Activated T-cell treated with anti-CD3 and anti-CD28 coated beads, Interleukin-2, amount 50 U/mL, for 72 hours (primary cell): Measurements from ENCODE around the gene DPH5. TPM values are rescaled to one million over a fixed set of nuclear protein-coding genes. Genes with fewer than 3 reads are reported as not detected.

ENCODE experiments used
- ATAC-seq, 2 donors: fragments of 150-1000 bp; cut with Tn5 transposase; replicated peaks in 1 of 2; 2 replicates each; pipeline ENCODE4 v1.10.0; 2021; ENCODE audit warnings: moderate library complexity in 2 of 2, mild to moderate bottlenecking in 1 of 2
- DNase-seq, 2 donors: peaks; one replicate each; pipeline ENCODE4 v3.0.0; 2021 to 2022; ENCODE audit warnings: mixed read lengths in 1 of 2
- H3K27ac Mint-ChIP-seq: one replicate; pipeline ENCODE4 v1.8.0; 2022; ENCODE audit warnings: mild to moderate bottlenecking, moderate library complexity, mixed read lengths
- H3K27me3 Mint-ChIP-seq: one replicate; pipeline ENCODE4 v1.8.0; 2022; ENCODE audit warnings: low read depth, mixed read lengths
- H3K36me3 Mint-ChIP-seq, 2 donors: one replicate each; pipeline ENCODE4 v1.8.0; 2022; ENCODE audit warnings: mixed read lengths in 2 of 2, mild to moderate bottlenecking in 1 of 2; ENCODE audit not compliant: insufficient read depth in 2 of 2
- H3K4me1 Mint-ChIP-seq: one replicate; pipeline ENCODE4 v1.8.0; 2022; ENCODE audit warnings: low read depth, mixed read lengths
- H3K4me3 Mint-ChIP-seq, 2 donors: one replicate each; pipeline ENCODE4 v1.8.0; 2022; ENCODE audit warnings: mild to moderate bottlenecking in 2 of 2, mixed read lengths in 2 of 2, moderate library complexity in 2 of 2
- H3K9me3 Mint-ChIP-seq, 2 donors: one replicate each; pipeline ENCODE4 v1.8.0; 2022; ENCODE audit warnings: mixed read lengths in 2 of 2
- total RNA-seq, 2 donors: library from RNA; stranded (reverse); gene quantifications; one replicate each; pipeline ENCODE4 v1.2.3, GENCODE V29; 2022

Gene DPH5
- total RNA-seq, 2 donors from 2014 or later = 50.2 to 64.2 TPM

DNA sequence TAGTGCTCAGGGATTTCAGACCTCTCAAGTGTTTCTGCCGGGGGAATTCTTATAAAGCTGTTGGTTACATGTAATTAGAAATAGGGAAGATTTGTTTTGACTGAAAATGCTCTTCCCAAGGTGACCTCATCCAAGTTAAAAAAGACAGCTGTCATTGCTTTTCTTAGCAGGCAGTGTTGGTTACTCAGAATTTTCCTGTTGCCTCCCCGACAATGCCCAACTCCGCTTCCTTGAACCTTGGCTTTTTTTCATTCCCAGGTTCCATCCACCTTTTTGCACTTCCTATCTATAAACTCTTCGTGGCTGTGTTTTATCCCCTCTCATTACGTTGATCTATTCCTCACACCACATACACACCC, 825 bp upstream of the DPH5 start:
- peaks cover 9 to 21% of the 10 kb centered on the region in 2 donors for H3K36me3 Mint-ChIP-seq
- peaks cover 0 to 3% of the 10 kb centered on the region in 2 donors for H3K9me3 Mint-ChIP-seq
- H3K27me3 Mint-ChIP-seq = no peaks in the 10 kb centered on the region
- no peak for DNase-seq
- H3K4me1 Mint-ChIP-seq = peaks cover 72% of the 10 kb centered on the region
- peak overlapping the region; percentile 88 for H3K27ac Mint-ChIP-seq
- peak overlapping the region; percentile 91 to 93 for H3K4me3 Mint-ChIP-seq
- no peak for ATAC-seq

DNA sequence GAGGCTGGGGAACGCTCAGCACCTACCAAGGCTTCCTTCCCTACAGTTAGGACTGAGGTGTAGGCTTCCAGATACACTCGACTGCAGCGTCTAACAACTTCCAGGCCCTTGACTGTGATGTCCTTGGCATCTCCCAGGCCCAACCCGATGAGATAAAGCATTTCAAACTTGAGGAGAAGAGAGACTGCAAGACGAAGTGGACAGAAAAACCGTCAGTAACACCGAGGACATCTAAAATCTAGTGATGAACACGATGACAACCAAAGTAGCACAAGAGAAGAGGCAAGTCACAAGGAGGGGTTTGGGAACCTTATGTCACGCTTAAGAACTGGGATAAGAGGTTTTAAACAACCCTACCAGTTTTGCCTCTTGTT, 314 bp downstream of the DPH5 start:
- ATAC-seq (peak; percentile 51 to 55), DNase-seq (peak in 1 of 2 donors; percentile 12)
- Mint-ChIP-seq H3K36me3 (peaks cover 11 to 25% of the 10 kb centered on the region in 2 donors), H3K27ac (peak overlapping the region; percentile 88), H3K4me3 (peak overlapping the region; percentile 91 to 93), H3K27me3 (no peaks in the 10 kb centered on the region), H3K4me1 (peaks cover 74% of the 10 kb centered on the region), H3K9me3 (peaks cover 0 to 3% of the 10 kb centered on the region in 2 donors)

DNA sequence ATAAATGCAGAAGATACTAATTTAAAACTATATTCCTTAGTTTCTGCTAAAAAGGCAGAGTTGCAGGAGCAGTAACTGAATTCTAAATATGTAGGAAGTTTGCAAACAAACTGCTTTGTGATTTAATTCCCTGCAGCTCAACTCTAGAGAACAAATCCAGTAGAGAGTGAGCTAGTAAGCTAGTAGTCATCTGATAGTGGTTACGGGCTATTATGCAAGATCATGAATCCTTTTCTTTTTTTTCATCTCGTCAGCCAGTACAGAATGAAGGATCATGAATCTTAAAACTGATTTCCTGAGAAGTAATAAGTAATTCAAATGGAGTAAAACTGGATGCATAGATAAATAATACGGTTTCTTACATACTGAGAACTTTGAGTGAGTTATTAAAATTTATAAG, 3.3 kb downstream of the DPH5 start:
- peaks cover 53% of the 10 kb centered on the region for H3K4me1 Mint-ChIP-seq
- no peaks in the 10 kb centered on the region for H3K27me3 Mint-ChIP-seq
- peak overlapping the region in 1 of 2 donors; percentile 24 for H3K4me3 Mint-ChIP-seq
- DNase-seq (no peak), ATAC-seq (no peak)
- H3K9me3 Mint-ChIP-seq = peaks cover 0 to 3% of the 10 kb centered on the region in 2 donors
- H3K36me3 Mint-ChIP-seq = peaks cover 11 to 25% of the 10 kb centered on the region in 2 donors
- H3K27ac Mint-ChIP-seq = no peak overlapping the region

DNA sequence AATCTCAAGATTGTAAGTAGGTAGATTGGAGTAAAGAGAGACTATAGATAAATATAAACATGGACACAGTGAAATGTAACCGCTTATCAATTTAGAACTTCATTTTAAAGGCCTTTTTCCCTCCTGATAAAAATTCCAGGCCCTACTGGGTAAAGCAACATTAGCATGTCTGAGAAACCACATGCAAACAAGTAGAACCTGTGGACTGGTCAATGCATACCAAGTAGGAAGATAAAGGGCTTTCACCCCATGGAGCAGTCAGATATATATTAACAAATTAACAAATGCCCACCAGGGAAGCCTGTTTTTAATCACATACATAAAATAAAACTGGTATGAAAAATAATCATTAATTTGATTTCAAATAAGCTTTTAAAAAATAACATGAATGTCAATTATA, 8.1 kb downstream of the DPH5 start:
- no peak overlapping the region for H3K27ac Mint-ChIP-seq
- ATAC-seq (no peak), DNase-seq (no peak)
- H3K27me3 Mint-ChIP-seq = no peaks in the 10 kb centered on the region
- H3K9me3 Mint-ChIP-seq = peaks cover 0 to 3% of the 10 kb centered on the region in 2 donors
- H3K4me1 Mint-ChIP-seq = peaks cover 35% of the 10 kb centered on the region
- H3K36me3 Mint-ChIP-seq = peaks cover 16 to 36% of the 10 kb centered on the region in 2 donors
- no peak overlapping the region for H3K4me3 Mint-ChIP-seq

DNA sequence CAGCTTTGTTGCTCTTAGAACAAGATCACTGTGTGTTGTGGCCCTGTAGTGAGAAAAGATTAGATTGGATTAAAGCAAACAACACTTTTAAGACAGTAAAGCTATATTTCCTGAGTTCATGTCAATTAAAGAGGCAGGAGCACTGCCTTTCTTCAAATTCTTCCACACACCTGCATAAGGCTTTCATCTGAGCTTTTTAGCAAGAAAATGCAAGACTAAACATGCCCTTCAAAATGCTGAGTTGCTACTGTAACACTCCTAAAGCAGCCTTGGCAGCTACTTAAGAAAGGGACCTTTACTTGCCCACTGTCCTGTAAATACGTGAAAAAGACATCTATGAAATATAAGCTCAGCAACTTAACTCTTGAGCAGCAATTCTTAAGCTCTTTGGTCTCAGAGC, 11.8 kb downstream of the DPH5 start:
- Mint-ChIP-seq H3K4me1 (peaks cover 12% of the 10 kb centered on the region), H3K36me3 (peaks cover 10 to 46% of the 10 kb centered on the region in 2 donors), H3K9me3 (peaks cover 2 to 3% of the 10 kb centered on the region in 2 donors), H3K27me3 (no peaks in the 10 kb centered on the region), H3K4me3 (no peak overlapping the region), H3K27ac (no peak overlapping the region)
- ATAC-seq (no peak), DNase-seq (no peak)

DNA sequence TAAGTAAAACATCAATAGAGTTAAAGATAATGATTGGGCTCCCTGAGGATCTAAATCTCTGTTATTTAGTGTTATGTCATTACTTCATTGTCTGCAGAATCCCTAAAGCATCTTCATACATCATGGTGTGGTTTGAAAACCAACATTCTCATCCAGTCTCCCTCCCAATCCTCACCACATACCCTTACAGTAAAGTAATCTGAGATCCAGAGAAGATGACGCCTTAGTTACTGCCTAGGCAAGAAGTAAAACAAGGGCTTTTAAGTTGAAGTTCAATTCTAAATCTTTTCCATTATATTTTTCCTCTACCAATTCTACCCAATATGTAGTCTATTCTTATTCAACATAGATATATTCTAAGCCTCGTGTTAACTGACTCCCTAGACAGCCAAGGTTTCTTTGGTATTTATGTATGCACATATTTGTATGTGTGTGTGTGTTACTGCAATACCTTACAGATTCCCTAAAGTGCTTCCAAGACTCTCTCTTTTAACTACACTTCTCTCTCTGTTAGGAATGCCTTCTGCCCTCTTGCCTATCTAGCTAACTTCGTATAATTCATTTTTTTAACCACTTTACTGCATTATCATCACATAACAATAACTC, 17.3 kb downstream of the DPH5 start:
- Mint-ChIP-seq H3K36me3 (peaks cover 8 to 43% of the 10 kb centered on the region in 2 donors), H3K4me1 (peaks cover 44% of the 10 kb centered on the region), H3K27ac (no peak overlapping the region), H3K27me3 (no peaks in the 10 kb centered on the region), H3K4me3 (no peak overlapping the region), H3K9me3 (peaks cover 4 to 8% of the 10 kb centered on the region in 2 donors)
- no peak for DNase-seq
- ATAC-seq = no peak

DNA sequence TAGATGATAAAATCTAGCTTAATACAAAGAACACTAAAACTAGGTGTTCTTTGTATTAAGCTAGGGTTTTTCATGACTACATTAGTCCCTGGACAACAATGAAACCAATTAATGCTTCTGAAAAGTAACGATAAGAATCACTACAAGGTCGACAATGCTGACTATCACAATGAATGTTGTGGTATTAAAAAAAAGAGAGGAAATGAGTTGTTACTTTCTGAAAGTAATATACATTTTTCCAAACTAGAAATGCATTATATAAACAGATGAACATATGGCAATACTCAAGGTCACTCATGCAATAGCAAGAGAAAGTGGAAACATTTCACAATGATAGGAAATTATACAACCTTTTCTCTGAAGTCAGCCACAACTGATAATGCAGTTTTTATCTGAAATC, 19.0 kb downstream of the DPH5 start:
- Mint-ChIP-seq H3K4me1 (peaks cover 54% of the 10 kb centered on the region), H3K4me3 (no peak overlapping the region), H3K27me3 (no peaks in the 10 kb centered on the region), H3K36me3 (peaks cover 8 to 36% of the 10 kb centered on the region in 2 donors), H3K9me3 (peaks cover 4 to 8% of the 10 kb centered on the region in 2 donors), H3K27ac (peak overlapping the region; percentile 71)
- DNase-seq (no peak), ATAC-seq (peak; percentile 61 to 70)

DNA sequence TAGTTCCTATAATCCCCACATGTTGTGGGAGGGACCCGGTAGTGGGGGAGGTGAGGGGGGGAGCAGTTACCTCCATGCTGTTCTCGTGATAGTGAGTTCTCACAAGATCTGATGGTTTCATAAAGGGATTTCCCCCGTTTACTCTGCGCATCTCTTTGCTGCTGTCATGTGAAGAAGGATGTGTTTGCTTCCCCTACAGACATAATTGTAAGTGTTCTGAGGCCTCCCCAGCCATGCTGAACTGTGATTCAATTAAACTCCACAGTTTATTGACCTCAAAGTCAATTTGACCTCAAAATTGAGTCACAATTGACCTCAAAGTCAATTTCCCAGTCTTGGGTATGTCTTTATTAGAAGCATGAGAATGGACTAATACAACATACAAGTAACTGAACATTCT, 19.7 kb downstream of the DPH5 start:
- Mint-ChIP-seq H3K36me3 (peaks cover 8 to 36% of the 10 kb centered on the region in 2 donors), H3K27ac (peak overlapping the region; percentile 71), H3K27me3 (no peaks in the 10 kb centered on the region), H3K4me3 (peak overlapping the region in 1 of 2 donors; percentile 45), H3K4me1 (peaks cover 54% of the 10 kb centered on the region), H3K9me3 (peaks cover 4 to 8% of the 10 kb centered on the region in 2 donors)
- DNase-seq (no peak), ATAC-seq (peak in 1 of 2 donors; percentile 36)

DNA sequence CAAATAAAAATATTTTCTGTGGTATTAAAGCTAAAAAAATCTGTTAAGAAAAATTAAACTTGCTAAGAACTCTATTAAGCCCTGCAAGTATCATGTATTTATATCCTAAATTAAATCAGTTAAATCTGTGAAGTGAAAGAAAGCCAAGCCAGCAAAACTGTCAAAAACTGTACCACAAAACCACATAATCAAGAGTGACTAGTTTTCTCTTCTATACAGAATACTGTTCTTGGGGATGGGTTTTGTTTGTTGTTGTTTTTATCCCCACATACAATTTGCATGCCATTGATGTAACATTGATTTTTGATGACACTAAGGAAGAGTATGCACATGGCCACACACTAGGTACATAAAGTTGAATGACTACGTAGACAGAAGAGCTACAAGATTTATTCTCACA, 20.4 kb downstream of the DPH5 start:
- H3K9me3 Mint-ChIP-seq = peaks cover 4 to 8% of the 10 kb centered on the region in 2 donors
- peaks cover 58% of the 10 kb centered on the region for H3K4me1 Mint-ChIP-seq
- peak in 1 of 2 donors; percentile 36 for ATAC-seq
- no peak for DNase-seq
- no peaks in the 10 kb centered on the region for H3K27me3 Mint-ChIP-seq
- peaks cover 8 to 36% of the 10 kb centered on the region in 2 donors for H3K36me3 Mint-ChIP-seq
- peak overlapping the region; percentile 12 to 13 for H3K4me3 Mint-ChIP-seq
- H3K27ac Mint-ChIP-seq = peak overlapping the region; percentile 80

DNA sequence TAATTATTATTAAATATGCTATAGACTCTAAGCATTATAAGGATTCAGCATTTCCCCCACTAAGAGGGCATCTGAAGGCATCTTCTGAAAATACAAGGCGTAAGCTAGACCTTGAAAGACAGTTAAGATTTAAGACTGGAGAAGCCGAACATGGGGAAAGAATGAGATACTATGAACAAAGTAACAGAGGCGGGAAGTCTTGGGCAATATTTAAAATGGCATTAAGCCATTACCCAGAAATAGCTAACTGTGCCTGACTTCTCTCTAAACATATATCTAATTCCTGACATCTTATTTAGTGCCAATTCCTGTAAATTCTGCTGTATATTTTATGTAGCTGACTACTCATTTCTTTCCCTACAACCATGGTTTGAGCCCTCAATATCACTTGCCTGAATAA, 20.9 kb downstream of the DPH5 start:
- no peak overlapping the region for H3K27ac Mint-ChIP-seq
- ATAC-seq (no peak), DNase-seq (no peak)
- peaks cover 2 to 5% of the 10 kb centered on the region in 2 donors for H3K9me3 Mint-ChIP-seq
- H3K4me1 Mint-ChIP-seq = peaks cover 60% of the 10 kb centered on the region
- H3K36me3 Mint-ChIP-seq = peaks cover 5 to 32% of the 10 kb centered on the region in 2 donors
- H3K27me3 Mint-ChIP-seq = no peaks in the 10 kb centered on the region
- H3K4me3 Mint-ChIP-seq = no peak overlapping the region

DNA sequence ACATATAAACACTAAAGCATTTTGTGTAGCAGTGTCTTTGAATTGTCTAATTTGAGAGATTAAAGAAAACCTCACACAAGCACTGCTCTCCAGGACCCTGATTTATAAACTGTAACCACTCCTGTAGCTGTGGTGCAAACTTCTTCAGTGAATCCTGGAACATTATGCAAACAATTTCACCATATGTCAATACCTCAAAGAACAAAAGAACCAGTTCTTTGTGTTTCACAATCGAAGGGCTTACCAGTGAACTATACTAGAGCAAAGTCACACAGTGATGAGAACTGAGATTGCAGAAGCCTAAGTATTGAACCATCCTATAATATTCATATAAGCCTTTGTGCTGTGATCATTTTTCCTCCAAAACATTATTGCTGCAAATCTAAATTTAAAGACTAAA, 21.5 kb downstream of the DPH5 start:
- Mint-ChIP-seq H3K4me1 (peaks cover 60% of the 10 kb centered on the region), H3K9me3 (peaks cover 2 to 5% of the 10 kb centered on the region in 2 donors), H3K4me3 (no peak overlapping the region), H3K27ac (no peak overlapping the region), H3K36me3 (peaks cover 5 to 28% of the 10 kb centered on the region in 2 donors), H3K27me3 (no peaks in the 10 kb centered on the region)
- DNase-seq (no peak), ATAC-seq (peak in 1 of 2 donors; percentile 61)

DNA sequence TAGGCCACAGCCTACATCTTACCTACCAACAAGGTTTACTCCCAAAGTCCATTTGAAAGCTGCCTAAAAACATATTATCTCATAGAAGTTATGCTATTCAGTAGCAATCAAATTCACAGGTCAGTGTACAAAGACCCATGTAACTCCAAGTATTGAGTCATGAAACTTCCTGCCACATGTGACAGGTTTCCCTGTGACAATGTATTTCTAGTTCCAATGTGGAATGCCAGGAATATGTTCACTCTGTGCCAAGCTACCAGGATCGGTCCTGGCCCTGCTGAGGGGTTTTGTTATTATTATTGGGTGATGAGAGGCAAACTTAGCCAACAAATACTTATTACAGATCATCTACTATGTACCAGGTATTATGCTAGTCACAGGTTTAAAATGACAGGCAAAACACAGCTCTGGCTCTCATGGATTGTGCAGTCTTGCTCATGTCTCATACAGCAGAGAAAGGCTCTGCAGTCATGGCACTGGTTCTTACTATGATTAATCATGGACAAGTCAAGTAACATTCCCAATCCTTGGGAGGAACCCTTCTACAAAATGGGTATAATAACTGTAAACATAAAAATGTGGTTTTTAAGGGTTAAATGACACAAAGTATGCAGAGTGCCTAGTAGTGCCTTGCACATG, 22.5 kb downstream of the DPH5 start:
- peaks cover 60% of the 10 kb centered on the region for H3K4me1 Mint-ChIP-seq

DNA sequence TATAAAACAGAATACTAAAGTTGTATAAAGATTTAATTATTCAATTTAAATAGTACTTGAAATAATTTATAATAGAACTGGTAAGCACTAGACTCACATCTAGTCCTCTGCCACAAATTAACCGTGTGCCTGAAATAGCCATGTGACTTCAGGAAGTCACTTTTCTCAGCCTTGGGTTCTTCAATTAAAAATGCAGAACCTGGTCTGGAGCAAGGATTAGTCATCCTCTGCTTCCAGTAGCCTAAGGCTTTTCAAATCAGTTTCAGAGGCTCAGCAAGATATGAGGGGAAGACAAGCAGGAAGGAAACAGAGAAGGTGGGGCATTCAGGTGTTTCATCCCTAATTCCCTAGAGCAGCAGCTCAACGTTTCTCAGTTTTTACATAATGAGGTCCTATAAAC, 23.0 kb downstream of the DPH5 start:
- DNase-seq = no peak
- peaks cover 56% of the 10 kb centered on the region for H3K4me1 Mint-ChIP-seq
- no peak overlapping the region for H3K4me3 Mint-ChIP-seq
- ATAC-seq = no peak
- peaks cover 2 to 5% of the 10 kb centered on the region in 2 donors for H3K9me3 Mint-ChIP-seq
- peaks cover 7 to 29% of the 10 kb centered on the region in 2 donors for H3K36me3 Mint-ChIP-seq
- no peaks in the 10 kb centered on the region for H3K27me3 Mint-ChIP-seq
- no peak overlapping the region for H3K27ac Mint-ChIP-seq

More for the DNA sequence above, 22.5 kb downstream of the DPH5 start:
- no peak overlapping the region for H3K27ac Mint-ChIP-seq
- H3K9me3 Mint-ChIP-seq = peaks cover 2 to 5% of the 10 kb centered on the region in 2 donors
- no peaks in the 10 kb centered on the region for H3K27me3 Mint-ChIP-seq
- no peak for DNase-seq
- no peak for ATAC-seq
- H3K36me3 Mint-ChIP-seq = peaks cover 5 to 27% of the 10 kb centered on the region in 2 donors
- H3K4me3 Mint-ChIP-seq = no peak overlapping the region
